ENCODE results near the gene SLC13A3.

DNA sequence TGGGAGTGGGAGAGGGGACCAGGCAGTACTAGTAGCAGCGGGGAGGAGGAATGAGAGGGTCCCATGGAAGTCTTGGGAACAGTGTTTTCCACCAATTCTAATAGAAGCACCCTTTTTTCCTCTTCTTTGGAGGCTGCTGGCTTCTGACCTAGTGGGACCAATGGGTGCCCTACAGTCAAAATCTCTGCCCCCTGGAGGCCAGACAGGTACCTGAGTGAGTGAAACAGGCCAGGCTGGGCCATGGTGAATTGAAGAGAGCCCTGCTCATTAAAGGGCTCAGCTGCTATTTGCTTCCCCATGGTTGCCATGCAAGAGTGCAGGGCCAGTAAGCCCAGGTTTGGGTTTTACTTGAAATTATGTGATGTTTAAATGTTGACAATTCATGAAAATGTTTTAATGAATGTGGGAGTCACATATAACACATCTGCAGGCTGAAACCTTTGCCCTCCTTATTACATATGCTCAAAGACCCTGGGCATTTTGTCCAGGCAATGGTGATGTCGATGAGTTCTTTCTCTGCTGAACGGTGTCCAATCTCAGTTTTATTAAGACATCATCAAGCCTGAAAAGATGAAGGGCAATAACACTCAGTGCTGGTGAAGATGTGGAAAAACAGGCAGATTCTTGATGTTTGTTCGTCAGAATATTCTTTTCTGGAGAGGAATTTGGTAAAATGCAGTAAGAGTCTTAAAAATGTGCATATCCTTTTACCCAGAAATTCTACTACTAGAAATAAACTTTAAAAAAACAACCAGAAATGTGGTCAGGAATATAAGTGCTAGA, 58.5 kb downstream of the SLC13A3 start:
- TF ChIP-seq CTCF (conservative IDR thresholded peaks at IDR 0.05 in 1 of 2, IDR thresholded peaks at IDR 0.05 in 1 of 2; ENCODE audit: extremely low read depth in 1 of 2, insufficient read depth in 1 of 2, low read depth in 1 of 2, low read length in 2 of 2), result peak in 1 of 2 donors; percentile 20
- TF ChIP-seq EZH2 (IDR thresholded peaks at IDR 0.05; ENCODE audit: borderline replicate concordance, low read length), result no peak

Measured in mammary epithelial cell (primary cell).